C4-2B (cell line): ENCODE measurements around the gene HMX1.

Experiments used
- H3K27ac ChIP-seq: fragments of 450-650 bp; 2 replicates; pipeline ENCODE4 v1.5.1; 2017
- ZFX ChIP-seq: fragments of 450-650 bp; IDR thresholded peaks from 2 replicates; pipeline ENCODE4 v1.6.1; 2017
- TF ChIP-seq, protein P1 (sequence below): fragments of 450-650 bp; conservative IDR thresholded peaks from 2 replicates; pipeline ENCODE4 v1.5.1; 2017; ENCODE audit warnings: mild to moderate bottlenecking

HMX1 gene

DNA sequence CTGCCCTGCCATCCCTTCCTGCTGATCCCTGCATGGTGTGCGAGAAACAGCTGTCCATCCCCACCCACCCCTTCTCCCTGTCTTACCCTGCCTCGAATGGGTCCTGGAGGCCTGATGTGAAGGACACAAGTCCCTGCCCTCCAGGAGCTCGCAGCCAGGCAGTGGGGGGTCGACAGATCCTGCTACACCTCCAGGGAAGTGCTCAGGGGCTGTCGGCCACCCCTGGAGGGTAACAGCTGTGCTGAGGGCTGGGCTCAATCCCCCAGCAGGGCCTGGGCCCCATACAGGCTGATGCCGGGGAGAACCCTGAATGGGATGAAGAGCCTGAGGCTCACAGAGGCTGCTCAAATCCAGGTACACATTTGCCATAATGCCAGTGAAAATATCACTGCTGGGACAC is 17.6 kb downstream of the HMX1 start:
- no peak overlapping the region for H3K27ac ChIP-seq
- no peak for TF ChIP-seq ZFX

DNA sequence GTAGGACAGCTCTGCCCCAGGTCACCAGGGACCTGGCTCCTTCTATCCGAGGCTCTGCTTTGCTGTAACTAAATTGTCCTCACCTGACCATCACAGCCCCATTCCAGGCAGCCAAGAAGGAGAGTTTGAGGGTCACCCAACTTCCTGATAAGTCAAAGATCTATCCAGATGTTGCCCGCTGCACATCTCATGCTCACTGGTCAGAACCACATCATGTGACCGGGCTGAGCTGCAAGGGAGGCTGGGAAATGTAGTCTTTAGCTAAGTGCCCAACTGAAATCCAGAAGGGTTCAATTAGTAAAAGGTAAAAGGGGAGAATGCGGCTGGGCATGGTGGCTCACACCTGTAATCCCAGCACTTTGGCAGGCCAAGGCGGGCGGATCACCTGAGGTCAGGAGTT is 18.4 kb downstream of the HMX1 start:
- no peak overlapping the region for H3K27ac ChIP-seq
- TF ChIP-seq ZFX, result no peak
- TF ChIP-seq, protein P1, sequence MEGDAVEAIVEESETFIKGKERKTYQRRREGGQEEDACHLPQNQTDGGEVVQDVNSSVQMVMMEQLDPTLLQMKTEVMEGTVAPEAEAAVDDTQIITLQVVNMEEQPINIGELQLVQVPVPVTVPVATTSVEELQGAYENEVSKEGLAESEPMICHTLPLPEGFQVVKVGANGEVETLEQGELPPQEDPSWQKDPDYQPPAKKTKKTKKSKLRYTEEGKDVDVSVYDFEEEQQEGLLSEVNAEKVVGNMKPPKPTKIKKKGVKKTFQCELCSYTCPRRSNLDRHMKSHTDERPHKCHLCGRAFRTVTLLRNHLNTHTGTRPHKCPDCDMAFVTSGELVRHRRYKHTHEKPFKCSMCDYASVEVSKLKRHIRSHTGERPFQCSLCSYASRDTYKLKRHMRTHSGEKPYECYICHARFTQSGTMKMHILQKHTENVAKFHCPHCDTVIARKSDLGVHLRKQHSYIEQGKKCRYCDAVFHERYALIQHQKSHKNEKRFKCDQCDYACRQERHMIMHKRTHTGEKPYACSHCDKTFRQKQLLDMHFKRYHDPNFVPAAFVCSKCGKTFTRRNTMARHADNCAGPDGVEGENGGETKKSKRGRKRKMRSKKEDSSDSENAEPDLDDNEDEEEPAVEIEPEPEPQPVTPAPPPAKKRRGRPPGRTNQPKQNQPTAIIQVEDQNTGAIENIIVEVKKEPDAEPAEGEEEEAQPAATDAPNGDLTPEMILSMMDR, result no peak

DNA sequence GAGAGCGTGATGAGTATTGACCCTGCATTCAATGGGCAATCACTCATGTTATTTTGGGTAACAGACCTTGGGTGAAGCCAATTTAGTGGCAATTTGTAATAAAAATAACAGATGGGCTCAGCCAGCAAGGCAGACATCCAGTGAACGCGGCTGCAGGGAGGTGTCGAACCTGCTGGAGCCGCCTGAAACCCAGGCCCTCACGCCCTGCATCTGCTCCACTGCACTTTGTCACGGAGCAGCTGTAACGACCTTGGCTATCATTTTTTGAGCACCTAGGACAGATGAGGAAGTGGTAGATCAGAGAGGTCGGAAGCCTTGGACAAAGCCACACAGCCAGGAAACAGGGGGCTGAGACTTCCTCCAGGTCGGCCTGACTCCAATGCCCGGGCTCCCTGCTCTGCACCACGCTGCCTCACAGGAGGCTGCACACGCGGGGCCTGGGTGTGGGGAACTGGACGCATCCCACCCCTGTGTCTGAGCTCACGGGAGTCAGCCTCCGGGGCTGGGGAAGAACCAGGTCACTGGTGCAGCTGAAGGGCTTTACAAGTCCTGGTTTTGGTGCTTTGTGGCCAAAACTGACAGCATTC is 19.4 kb downstream of the HMX1 start:
- TF ChIP-seq ZFX, result no peak
- TF ChIP-seq, protein P1, result no peak
- no peak overlapping the region for H3K27ac ChIP-seq

DNA sequence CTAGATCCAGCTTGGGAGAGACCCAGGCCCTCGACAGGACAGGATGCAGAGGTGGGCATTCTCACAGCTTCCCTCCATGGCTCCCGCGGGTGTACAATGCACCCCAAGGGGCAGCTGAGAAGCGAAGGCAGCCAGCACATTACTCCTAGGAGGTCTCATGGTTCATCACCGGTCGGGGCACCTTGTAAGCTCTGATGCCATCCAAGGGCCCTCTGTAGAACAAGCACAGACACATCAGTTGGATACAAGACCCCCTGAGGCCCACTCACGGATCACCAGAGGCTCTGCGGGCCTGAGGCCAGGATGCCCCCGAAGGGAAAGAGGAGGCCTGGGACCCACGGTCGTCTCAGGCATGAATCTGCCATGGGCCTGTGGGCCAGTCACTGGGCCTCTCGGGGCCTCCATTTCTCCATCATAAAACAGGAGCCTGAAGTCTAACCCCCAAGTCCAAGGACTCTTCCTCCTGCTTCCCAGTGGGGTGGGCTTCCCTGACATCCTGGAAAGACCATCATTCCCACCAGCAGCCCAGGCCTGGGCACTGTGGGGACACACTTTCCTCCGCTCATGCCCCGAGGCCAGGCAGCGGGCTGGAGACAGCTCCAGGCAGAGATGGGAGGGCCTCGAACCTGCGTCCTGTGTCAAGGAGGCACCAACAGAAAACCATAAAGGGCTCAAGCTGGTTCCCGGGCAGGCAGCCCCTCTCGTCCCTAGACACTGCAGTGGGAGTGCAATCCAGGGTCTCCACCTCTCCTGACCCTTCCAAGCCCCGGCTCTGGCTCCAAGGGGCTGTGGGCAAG is 20.1 kb downstream of the HMX1 start:
- H3K27ac ChIP-seq, result no peak overlapping the region
- TF ChIP-seq, protein P1, result no peak
- no peak for TF ChIP-seq ZFX

DNA sequence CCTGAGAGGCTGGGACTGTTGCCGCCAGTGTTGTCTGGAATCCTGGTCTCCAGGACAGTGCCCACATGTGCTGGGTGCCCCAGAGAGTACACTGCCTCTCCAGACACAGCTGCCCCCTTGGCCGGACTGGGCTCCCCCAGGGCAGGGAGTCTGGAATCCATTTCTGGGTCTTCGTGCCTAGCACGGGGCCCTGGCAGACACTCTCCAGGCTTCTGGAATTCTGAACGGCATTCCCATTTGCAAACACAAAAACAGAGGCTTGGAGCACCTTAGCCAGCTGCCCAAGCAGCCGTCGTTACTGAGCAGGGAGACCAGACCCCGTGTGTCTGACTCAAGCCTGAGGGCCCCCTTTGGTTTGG is 20.8 kb downstream of the HMX1 start:
- H3K27ac ChIP-seq, result no peak overlapping the region
- TF ChIP-seq, protein P1, result no peak
- no peak for TF ChIP-seq ZFX

DNA sequence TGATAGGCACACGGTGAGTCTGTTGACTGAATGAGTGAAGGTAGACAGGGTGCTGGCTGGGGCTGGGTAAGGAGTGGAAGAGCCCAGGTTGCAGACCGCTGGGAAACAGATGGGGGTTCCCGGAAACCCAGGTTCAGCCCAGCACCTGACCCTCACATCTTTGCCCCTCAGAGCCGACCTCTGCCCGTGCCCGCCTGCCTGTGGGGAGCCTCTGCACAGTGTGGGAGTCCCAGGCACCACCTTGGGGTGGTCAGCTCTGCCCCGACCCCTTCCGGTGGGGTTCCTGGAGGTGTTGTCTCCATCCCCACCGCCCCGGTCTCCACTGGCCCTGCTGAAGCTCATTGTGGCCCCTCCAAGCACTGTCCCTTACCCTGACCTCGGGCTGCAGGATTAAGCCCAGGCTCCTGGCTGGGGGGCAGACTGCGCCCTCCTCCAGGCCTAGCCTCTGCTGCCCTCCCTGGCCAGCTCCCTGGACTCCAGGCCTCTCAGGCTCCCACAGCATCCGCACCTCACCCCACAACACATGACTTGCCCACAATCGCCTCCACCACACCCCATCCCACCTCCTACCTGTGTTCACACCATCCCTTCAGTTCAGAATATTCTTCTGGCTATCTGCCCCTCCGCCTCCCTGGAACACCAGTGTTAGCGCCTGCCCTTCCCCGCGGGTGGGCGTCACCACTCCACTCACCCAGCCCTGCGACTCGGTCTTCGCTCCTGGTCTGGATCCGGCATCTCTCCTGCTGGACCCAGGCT is 21.4 kb downstream of the HMX1 start:
- TF ChIP-seq ZFX, result no peak
- TF ChIP-seq, protein P1, result no peak
- no peak overlapping the region for H3K27ac ChIP-seq

DNA sequence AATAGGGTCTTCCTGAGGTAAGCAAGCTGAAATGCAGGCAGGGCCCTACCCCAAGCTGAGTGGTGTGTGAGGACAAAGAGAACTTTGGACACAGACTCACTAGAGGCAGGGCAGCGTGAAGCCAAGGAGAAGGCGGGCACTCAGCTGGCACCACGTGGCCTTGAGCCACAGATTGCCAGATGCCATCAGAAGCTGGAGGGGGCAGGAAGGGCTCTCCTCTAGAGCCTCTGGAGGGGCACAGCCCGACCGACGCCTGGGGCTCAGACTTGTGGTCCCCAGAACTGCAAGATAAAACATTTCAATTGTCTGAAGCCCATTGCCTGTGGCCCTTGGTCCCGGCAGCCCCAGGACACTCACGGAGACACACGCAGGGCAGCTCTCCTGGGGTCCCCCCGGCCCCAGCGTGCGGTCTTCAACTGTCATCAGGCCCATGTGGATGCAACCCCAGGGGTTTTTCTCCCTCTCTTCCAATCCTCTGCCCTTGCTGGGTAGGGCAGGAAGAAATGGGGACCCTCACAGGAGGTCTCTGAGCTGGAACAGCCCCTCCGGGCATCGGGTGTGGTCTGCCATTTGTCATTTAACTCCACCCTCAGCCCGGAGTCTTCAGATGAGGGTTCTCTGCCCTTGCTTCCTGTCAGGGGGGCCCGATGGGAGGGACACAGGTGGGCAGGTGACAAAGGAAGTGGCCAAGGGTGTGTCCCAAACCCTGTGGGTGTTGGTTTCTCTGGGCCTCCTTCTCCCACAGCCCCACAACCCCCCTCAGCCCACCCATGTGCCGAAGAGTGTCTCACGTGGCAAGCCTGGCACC is 22.2 kb downstream of the HMX1 start:
- no peak overlapping the region for H3K27ac ChIP-seq
- no peak for TF ChIP-seq ZFX
- TF ChIP-seq, protein P1, result no peak
